HepG2 (cell line): Measurements from ENCODE around the gene NEK7. TPM values are rescaled to one million over a fixed set of nuclear protein-coding genes. Genes with fewer than 3 reads are reported as not detected.
"Not testable (repeated sequence)": the region's sequence is repeated elsewhere in the genome, so short reads cannot be mapped to it uniquely, and the experiment has no call there.

Experiments used
- ATAC-seq: fragments of 200-7000 bp; cut with Tn5 transposase; 3 replicates; pipeline ENCODE4 v1.9.1; 2020; ENCODE audit warnings: mild to moderate bottlenecking, moderate library complexity
- BruUV-seq: library from RNA; stranded (reverse); fragments of 400-500 nt; replicated peaks from 2 replicates; lab custom pipeline; 2021; lab: Mats Ljungman, UMichigan
- CTCF ChIA-PET: fragments of 300-600 bp; formaldehyde crosslinking; extraction: SDS; loops from one replicate; lab custom pipeline; 2021; ENCODE audit warnings: low total read pairs, inconsistent platforms, low intra/inter-chr PET ratio; lab: Yijun Ruan, JAX
- POLR2A ChIA-PET: fragments of 350-600 bp; sonication (Branson Sonifier 250); formaldehyde crosslinking; loops from one replicate; lab custom pipeline; 2020; ENCODE audit warnings: antibody characterized with exemption, inconsistent platforms; lab: Yijun Ruan, JAX
- DNase-seq: peaks from one replicate; pipeline ENCODE4 v3.0.0-alpha.2; 2015; ENCODE audit warnings: low spot score
- FAIRE-seq: peaks from 3 replicates; lab custom pipeline; 2011; peaks lifted over from hg19 to GRCh38; lab: Jason Lieb, UNC
- H2AFZ ChIP-seq: one replicate; pipeline ENCODE4 v1.6.1; 2011; ENCODE audit warnings: low read length, inconsistent platforms
- H3K27ac ChIP-seq: fragments of 300-600 bp; 3 replicates; pipeline ENCODE4 v1.8.0; 2011; ENCODE audit warnings: mixed run types, mild to moderate bottlenecking, mixed read lengths, low read length, inconsistent platforms; ENCODE audit not compliant: insufficient read depth; ENCODE audit errors: extremely low read length
- H3K27me3 ChIP-seq, 2 experiments: fragments of 200-600 bp in 1 of 2; 2 replicates in 1 of 2; 3 replicates in 1 of 2; pipeline versions ENCODE4 v1.6.0 to v1.8.0; 2011; ENCODE audit warnings: low read length in 2 of 2, mild to moderate bottlenecking in 2 of 2, moderate library complexity in 2 of 2, inconsistent platforms in 1 of 2; ENCODE audit not compliant: insufficient read depth in 2 of 2, control insufficient read depth in 1 of 2
- H3K36me3 ChIP-seq, 2 experiments: fragments of 200-600 bp in 1 of 2; replicated peaks in 1 of 2; 2 replicates in 1 of 2; 3 replicates in 1 of 2; pipeline versions ENCODE4 v1.5.1 to v1.8.0; 2011; ENCODE audit warnings: low read length in 2 of 2, inconsistent platforms in 1 of 2; ENCODE audit not compliant: insufficient read depth in 2 of 2, control insufficient read depth in 1 of 2
- H3K4me1 ChIP-seq: 2 replicates; pipeline ENCODE4 v1.5.1; 2012; ENCODE audit warnings: low read length, inconsistent platforms; ENCODE audit not compliant: insufficient read depth
- H3K4me2 ChIP-seq: 2 replicates; pipeline ENCODE4 v1.6.0; 2011; ENCODE audit warnings: low read depth, low read length, inconsistent platforms
- H3K4me3 ChIP-seq, 3 experiments: fragments of 200-600 bp in 1 of 3; sonication (generic), shearing (Covaris generic) in 1 of 3; replicated peaks in 1 of 3; 2 replicates each; pipeline ENCODE4 v1.5.1; 2011 to 2016; ENCODE audit warnings: low read length in 3 of 3, inconsistent platforms in 2 of 3, low read depth in 2 of 3, mild to moderate bottlenecking in 2 of 3, control low read depth in 1 of 3, mixed read lengths in 1 of 3; ENCODE audit not compliant: insufficient read depth in 1 of 3
- H3K79me2 ChIP-seq: one replicate; pipeline ENCODE4 v1.6.1; 2011; ENCODE audit warnings: low read length, inconsistent platforms; ENCODE audit not compliant: insufficient read depth
- H3K9ac ChIP-seq: 2 replicates; pipeline ENCODE4 v1.6.0; 2011; ENCODE audit warnings: mild to moderate bottlenecking, low read depth, low read length, inconsistent platforms; ENCODE audit not compliant: insufficient read depth
- H3K9me3 ChIP-seq: 2 replicates; pipeline ENCODE4 v1.5.1; 2012; ENCODE audit warnings: mild to moderate bottlenecking, low read length
- H4K20me1 ChIP-seq: 2 replicates; pipeline ENCODE4 v1.6.0; 2011; ENCODE audit warnings: inconsistent platforms, mild to moderate bottlenecking, low read length, moderate library complexity; ENCODE audit not compliant: insufficient read depth
- ZBTB33 ChIP-seq: sonication (generic); formaldehyde crosslinking; IDR thresholded peaks from 2 replicates; pipeline ENCODE4 v1.4.0; 2020; ENCODE audit warnings: missing genetic modification reagents
- WGBS: methylation state at CpG from one replicate; pipeline ENCODE4 v1.1.6; 2017; ENCODE audit warnings: low lambda C conversion rate; 5-methylcytosine and 5-hydroxymethylcytosine counted together
- in situ Hi-C: cut with HindIII; loops from 2 replicates; pipeline ENCODE4 v1.10.0; 2017; ENCODE audit warnings: low pct_unique_long_range_greater_than_20kb; ENCODE audit not compliant: extremely low pct_ligation_motif_present
- intact Hi-C: fragments of 100-400 bp; cut with micrococcal nuclease; formaldehyde crosslinking; loops from one replicate; pipeline ENCODE4 v1.10.0; 2022; ENCODE audit not compliant: unreplicated experiment
- polyA plus RNA-seq, 8 experiments: library from polyadenylated mRNA; depleted of rRNA in 3 of 8; stranded (reverse) in 7 of 8; unstranded in 1 of 8; fragments of >200 nt; fragmentation: Illumina TruSeq in 4 of 8; extraction: Trizol in 4 of 8; gene quantifications; 2 replicates each; pipeline versions ENCODE4 v1.2.1 to v1.2.3, GENCODE V29; 2011 to 2016; ENCODE audit warnings: low read depth in 4 of 8, missing spikeins in 1 of 8, mixed read lengths in 1 of 8; ENCODE audit not compliant: insufficient read depth in 1 of 8
- total RNA-seq, 5 experiments: library from RNA; depleted of rRNA; stranded (reverse); fragments of >200 nt; fragmentation: Illumina TruSeq; extraction: Trizol; gene quantifications; 2 replicates each; pipeline ENCODE4 v1.2.3, GENCODE V29; 2016; ENCODE audit warnings: low read depth in 1 of 5

Gene NEK7
- total and polyA plus RNA-seq, 2 of the 13 experiments (the other 11 are each of a cell fraction or from before 2014, with no cell fraction given): 18.1 to 19.2 TPM

- FAIRE-seq, ATAC-seq, H3K36me3 ChIP-seq, H2AFZ ChIP-seq, intact Hi-C loops, H3K4me2 ChIP-seq, POLR2A ChIA-PET, H3K27me3 ChIP-seq, BruUV-seq, H3K79me2 ChIP-seq, CTCF ChIA-PET, H3K4me1 ChIP-seq, in situ Hi-C loops, H4K20me1 ChIP-seq, DNase-seq, H3K4me3 ChIP-seq, H3K27ac ChIP-seq, H3K9ac ChIP-seq, H3K9me3 ChIP-seq: not testable (repeated sequence)
- 94% methylated on average over 15 of the region's 15 CpGs for WGBS
- TF ChIP-seq ZBTB33 (CRISPR knock-in tag): peak; percentile 75
These were observed 158.0 kb downstream of the NEK7 start for GRCh38 chr1:198314817-198315216.

GRCh38 chr1:198315331-198315730 lies 158.5 kb downstream of the NEK7 start:
- H3K79me2 ChIP-seq, H3K9ac ChIP-seq, H3K27me3 ChIP-seq, H4K20me1 ChIP-seq, H3K4me2 ChIP-seq, H3K36me3 ChIP-seq, DNase-seq, in situ Hi-C loops, H3K4me3 ChIP-seq, H2AFZ ChIP-seq, BruUV-seq, CTCF ChIA-PET, FAIRE-seq, ATAC-seq, intact Hi-C loops, H3K9me3 ChIP-seq, H3K27ac ChIP-seq, POLR2A ChIA-PET, H3K4me1 ChIP-seq: not testable (repeated sequence)
- 98% methylated on average over 8 of the region's 8 CpGs for WGBS
